ENCODE results near the gene ALX1.

ALX1 gene

DNA sequence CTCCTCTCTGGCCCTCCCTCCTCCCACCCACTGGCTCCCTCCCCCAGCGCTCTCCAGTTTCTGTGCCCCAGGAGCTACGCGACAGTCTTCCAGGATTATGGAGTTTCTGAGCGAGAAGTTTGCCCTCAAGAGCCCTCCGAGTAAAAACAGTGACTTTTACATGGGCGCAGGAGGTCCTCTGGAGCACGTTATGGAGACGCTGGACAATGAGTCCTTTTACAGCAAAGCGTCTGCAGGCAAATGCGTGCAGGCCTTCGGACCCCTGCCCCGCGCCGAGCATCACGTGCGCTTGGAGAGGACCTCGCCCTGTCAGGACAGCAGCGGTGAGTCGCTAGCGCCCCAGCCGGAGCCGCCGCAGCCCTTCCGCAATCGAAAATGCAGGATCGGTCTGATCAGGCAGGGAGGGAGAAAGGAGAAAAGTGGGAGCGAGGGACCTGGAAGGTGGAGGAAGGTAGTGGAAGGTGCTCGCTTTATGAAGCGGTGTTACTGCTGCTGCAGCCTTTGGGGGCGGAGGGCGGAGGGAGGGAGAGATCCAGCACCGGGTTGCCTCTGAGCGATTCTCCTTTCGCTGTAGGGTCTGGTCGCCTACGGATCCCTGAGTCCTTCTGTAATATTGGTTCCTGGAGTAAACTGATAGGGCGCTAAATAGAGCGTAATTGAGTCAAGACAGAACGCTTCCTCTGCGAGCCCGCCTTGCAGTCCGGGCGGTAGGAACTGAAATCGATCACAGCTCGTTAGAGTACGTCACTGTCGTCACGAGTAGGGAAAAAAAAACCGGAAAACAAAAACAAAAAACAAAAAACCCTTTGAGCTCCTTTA, at the start of gene ALX1:
TSS of gene ALX1 (plus strand) at position 56 of the 819 bp plus-strand sequence. CDS start at position 98, 42 bp downstream.
- Histone ChIP-seq H2AFZ (ENCODE audit: low read depth, low read length) (peak within 1 kb of the TSS; percentile 91), H3K27me3 (ENCODE audit: insufficient read depth, low read length) (peaks cover 26% of the 10 kb centered on the region), H3K4me3 (ENCODE audit: low read length) (peak within 1 kb of the TSS; percentile 73)

DNA sequence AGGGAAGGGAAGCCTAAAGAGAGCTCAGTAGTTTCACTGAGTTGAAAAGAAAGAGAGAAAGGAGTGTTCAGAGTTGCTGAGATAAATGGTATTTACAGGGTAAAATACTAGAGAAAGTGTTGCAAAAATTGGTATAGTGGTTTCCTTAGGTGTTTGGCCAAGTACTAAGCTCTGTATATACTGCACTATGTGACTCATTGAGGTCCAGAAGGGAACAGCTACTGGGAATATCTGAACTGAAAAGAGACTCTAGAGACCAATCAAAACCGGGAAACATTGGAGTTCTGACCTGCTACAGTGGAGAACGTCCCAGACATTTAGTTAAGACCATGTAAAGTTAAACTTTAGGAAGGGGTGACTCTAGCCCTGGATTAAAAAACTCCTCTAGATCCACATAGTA, 42.7 kb upstream of the ALX1 start:
- Histone ChIP-seq H3K27me3 (ENCODE audit: insufficient read depth, low read length) (no peaks in the 10 kb centered on the region), H3K36me3 (ENCODE audit: insufficient read depth, low read length) (no peaks in the 10 kb centered on the region), H2AFZ (ENCODE audit: low read depth, low read length) (no peak overlapping the region), H3K4me3 (ENCODE audit: low read length) (no peak overlapping the region), H3K9me3 (ENCODE audit: low read length) (no peaks in the 10 kb centered on the region), H3K4me1 (ENCODE audit: insufficient read depth, low read length) (no peaks in the 10 kb centered on the region)

More for the DNA sequence above, at the start of gene ALX1:
- peaks cover 6% of the 10 kb centered on the region for H3K4me1 ChIP-seq (ENCODE audit: insufficient read depth, low read length)
- no peaks in the 10 kb centered on the region for H3K36me3 ChIP-seq (ENCODE audit: insufficient read depth, low read length)
- H3K9me3 ChIP-seq (ENCODE audit: low read length): no peaks in the 10 kb centered on the region

DNA sequence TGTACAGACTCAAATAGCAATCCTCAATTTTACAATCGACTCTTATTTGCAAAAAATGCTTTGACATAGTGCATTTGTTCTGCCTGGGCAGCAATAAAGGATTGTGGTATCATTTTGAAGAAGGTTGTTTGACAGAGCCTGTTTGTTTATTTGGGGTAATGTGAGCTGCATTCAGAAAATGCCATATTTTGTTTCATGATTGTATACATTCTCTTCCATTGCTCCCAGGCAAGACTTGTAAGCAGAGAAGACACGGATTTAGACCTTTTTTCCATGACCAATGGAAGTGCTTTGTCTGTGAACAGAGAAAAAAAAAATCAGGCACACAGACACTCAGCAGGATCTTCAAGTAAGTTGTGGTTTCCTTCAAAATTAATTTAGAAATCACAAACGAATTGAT, 35.5 kb upstream of the ALX1 start:
- no peak overlapping the region for H2AFZ ChIP-seq (ENCODE audit: low read depth, low read length)
- no peaks in the 10 kb centered on the region for H3K4me1 ChIP-seq (ENCODE audit: insufficient read depth, low read length)
- H3K4me3 ChIP-seq (ENCODE audit: low read length): no peak overlapping the region
- no peaks in the 10 kb centered on the region for H3K9me3 ChIP-seq (ENCODE audit: low read length)
- no peaks in the 10 kb centered on the region for H3K36me3 ChIP-seq (ENCODE audit: insufficient read depth, low read length)
- no peaks in the 10 kb centered on the region for H3K27me3 ChIP-seq (ENCODE audit: insufficient read depth, low read length)

DNA sequence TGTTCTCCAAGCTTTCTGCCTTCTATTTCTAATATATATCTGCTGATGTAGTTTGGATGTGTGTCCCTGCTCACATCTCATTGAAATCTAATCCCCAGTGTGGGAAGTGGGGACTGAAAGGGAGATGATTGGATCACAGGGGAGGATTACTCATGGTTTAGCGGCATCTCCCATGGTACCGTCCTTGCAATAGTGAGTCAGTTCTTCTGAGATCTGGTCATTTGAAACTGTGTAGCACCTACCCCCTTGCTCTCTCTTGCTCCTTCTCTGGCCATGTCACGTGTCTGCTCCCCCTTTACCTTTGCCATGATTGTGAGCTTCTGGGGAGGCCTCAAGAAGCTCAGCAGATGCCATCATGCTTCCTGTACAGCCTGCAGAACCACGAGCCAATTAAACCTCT, 26.2 kb upstream of the ALX1 start:
- Histone ChIP-seq H3K27me3 (ENCODE audit: insufficient read depth, low read length) (no peaks in the 10 kb centered on the region), H3K4me3 (ENCODE audit: low read length) (no peak overlapping the region), H2AFZ (ENCODE audit: low read depth, low read length) (no peak overlapping the region), H3K4me1 (ENCODE audit: insufficient read depth, low read length) (no peaks in the 10 kb centered on the region), H3K36me3 (ENCODE audit: insufficient read depth, low read length) (no peaks in the 10 kb centered on the region), H3K9me3 (ENCODE audit: low read length) (no peaks in the 10 kb centered on the region)

DNA sequence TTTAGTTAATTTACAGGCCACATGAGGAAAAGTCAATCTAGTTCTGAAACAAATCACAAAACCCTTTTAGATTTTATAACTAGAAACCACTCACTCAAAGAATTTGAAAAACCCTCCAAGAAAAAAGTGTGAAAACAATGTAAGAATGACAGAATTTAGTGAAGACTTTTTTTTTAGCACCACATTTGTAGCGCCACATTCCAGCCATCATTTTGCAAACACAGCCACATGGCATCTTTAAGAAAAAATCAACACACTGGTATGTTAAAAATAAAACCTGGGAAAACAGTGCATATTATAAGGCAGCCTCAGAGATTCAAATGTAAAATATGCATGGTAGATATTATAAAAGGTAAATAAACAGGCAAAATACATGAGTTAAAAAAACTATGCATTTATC, 22.3 kb upstream of the ALX1 start:
- H3K27me3 ChIP-seq (ENCODE audit: insufficient read depth, low read length): no peaks in the 10 kb centered on the region
- no peak overlapping the region for H3K4me3 ChIP-seq (ENCODE audit: low read length)
- no peaks in the 10 kb centered on the region for H3K9me3 ChIP-seq (ENCODE audit: low read length)
- H3K4me1 ChIP-seq (ENCODE audit: insufficient read depth, low read length): no peaks in the 10 kb centered on the region
- H2AFZ ChIP-seq (ENCODE audit: low read depth, low read length): no peak overlapping the region
- no peaks in the 10 kb centered on the region for H3K36me3 ChIP-seq (ENCODE audit: insufficient read depth, low read length)

DNA sequence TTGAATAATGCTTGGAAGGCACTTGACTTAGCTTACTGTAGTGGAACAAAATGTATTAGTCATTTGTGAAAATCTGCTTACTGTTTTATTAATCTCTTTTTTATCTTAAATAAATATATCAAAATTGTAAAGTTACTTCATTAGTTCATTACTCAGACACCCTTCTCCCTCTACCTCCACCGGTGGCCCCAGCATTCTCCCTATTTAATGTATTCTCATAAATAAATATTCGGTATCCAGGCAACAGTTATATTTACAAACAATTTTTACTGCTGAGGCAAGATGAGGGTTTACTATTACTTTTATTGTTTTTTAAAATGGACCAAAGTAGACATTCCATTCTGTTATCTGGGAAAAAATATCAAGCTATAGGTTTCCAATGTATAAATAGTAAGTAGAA, 19.6 kb upstream of the ALX1 start:
- H3K27me3 ChIP-seq (ENCODE audit: insufficient read depth, low read length): no peaks in the 10 kb centered on the region
- no peaks in the 10 kb centered on the region for H3K36me3 ChIP-seq (ENCODE audit: insufficient read depth, low read length)
- no peaks in the 10 kb centered on the region for H3K9me3 ChIP-seq (ENCODE audit: low read length)
- H3K4me3 ChIP-seq (ENCODE audit: low read length): no peak overlapping the region
- H3K4me1 ChIP-seq (ENCODE audit: insufficient read depth, low read length): no peaks in the 10 kb centered on the region
- H2AFZ ChIP-seq (ENCODE audit: low read depth, low read length): no peak overlapping the region

DNA sequence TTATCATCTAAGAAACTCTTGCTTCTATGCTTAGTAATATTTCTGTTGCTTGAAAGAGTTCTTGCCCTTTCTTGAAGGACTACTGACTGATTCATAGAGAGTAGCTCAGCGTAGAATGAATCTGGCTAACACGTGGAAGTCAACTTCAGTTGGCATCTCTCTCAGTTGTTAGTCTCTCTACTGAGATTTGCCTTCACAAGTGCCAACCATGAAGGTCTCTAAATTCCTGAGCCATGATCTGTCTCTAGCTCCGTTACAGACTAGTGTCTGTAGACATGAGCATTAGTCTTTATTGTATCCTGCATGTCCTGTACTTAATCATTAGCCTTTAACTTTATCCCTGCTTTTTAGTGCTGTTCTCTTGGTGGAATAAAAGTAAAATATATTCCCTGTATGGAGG, 19.1 kb upstream of the ALX1 start:
- Histone ChIP-seq H3K27me3 (ENCODE audit: insufficient read depth, low read length) (no peaks in the 10 kb centered on the region), H3K36me3 (ENCODE audit: insufficient read depth, low read length) (no peaks in the 10 kb centered on the region), H2AFZ (ENCODE audit: low read depth, low read length) (no peak overlapping the region), H3K9me3 (ENCODE audit: low read length) (no peaks in the 10 kb centered on the region), H3K4me3 (ENCODE audit: low read length) (no peak overlapping the region), H3K4me1 (ENCODE audit: insufficient read depth, low read length) (no peaks in the 10 kb centered on the region)

DNA sequence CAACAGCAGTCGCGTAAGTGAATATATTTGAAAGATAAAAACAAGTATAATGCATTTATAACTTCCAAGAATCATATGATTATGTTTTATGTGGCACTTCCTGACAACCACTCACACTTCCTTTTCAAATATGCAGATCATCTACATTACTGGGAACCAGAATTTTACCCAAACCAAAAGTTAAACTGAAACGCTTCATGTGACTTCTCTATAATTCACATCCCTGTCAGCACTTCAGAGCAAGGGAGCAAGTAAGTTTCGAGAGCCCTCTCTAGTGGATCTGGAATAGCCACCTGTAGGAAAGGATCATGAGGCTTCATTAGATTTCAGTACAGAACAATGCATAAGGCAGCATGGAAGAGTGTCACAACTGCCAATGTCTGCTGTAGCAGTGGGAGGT, 13.7 kb upstream of the ALX1 start:
- H3K9me3 ChIP-seq (ENCODE audit: low read length): no peaks in the 10 kb centered on the region
- no peak overlapping the region for H2AFZ ChIP-seq (ENCODE audit: low read depth, low read length)
- no peak overlapping the region for H3K4me3 ChIP-seq (ENCODE audit: low read length)
- H3K4me1 ChIP-seq (ENCODE audit: insufficient read depth, low read length): no peaks in the 10 kb centered on the region
- no peaks in the 10 kb centered on the region for H3K36me3 ChIP-seq (ENCODE audit: insufficient read depth, low read length)
- no peaks in the 10 kb centered on the region for H3K27me3 ChIP-seq (ENCODE audit: insufficient read depth, low read length)

DNA sequence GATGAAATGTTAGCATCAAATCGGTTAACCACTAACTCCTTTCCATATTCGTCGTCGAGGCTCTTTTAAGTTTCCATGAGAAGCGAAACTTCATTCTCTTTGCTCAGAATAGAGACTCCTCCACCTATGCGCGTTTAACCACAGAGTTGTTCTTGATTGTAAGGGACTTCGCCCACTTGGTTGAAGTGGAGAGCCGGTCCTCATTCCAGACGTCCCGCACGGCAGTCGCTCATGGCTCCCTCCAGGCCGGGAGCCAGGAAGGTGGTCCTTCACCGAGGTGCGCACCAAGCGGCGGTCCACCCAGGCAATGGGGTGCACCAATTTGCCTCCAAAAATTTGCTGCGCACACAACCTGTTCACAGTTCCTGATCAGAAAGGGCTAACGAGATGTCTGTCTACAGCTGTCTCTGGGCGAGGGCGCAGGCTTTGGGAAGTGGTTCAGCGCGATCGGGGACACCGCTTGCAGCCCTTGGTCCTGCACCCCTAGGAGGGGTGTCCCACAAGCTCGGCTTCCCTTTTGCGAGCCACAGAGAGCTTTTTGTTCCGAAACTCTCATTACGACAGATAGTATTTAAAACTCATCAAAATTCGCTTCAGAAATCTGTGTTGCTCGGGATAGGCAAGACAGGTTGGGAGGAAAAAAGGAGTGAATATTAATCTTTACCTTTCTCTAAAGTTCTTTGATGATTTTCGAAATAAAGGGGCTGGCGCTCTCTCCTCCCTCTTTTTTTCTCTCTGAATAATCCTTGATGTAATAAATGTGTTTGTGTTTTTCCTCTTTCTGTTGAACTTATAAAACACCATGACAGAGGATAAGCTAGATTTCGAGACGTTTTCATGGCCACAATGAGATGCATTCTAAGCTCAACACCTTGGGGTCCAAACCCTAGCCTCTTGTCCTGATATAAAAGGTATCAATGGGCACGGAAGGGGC, 6.4 kb upstream of the ALX1 start:
- H3K4me1 ChIP-seq (ENCODE audit: insufficient read depth, low read length): no peaks in the 10 kb centered on the region
- no peaks in the 10 kb centered on the region for H3K9me3 ChIP-seq (ENCODE audit: low read length)
- H2AFZ ChIP-seq (ENCODE audit: low read depth, low read length): no peak overlapping the region
- no peaks in the 10 kb centered on the region for H3K36me3 ChIP-seq (ENCODE audit: insufficient read depth, low read length)
- no peak overlapping the region for H3K4me3 ChIP-seq (ENCODE audit: low read length)
- peaks cover 32% of the 10 kb centered on the region for H3K27me3 ChIP-seq (ENCODE audit: insufficient read depth, low read length)

DNA sequence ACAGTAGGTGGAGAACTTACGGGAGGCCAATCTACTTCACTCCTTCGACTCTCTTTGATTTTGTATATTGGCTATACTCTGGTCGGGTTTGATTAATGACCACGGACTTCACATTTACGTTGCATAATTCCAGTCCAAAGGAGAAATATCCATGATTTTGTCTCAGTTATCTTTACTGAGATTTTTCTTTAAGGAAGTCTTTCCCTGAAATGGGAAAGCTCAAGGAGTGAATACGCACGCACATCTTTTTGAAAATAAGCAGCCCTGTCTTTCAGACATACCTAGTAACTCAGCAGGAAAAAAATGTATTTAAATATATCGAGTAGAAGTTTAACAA, 5.7 kb upstream of the ALX1 start:
- Histone ChIP-seq H3K4me1 (ENCODE audit: insufficient read depth, low read length) (no peaks in the 10 kb centered on the region), H3K36me3 (ENCODE audit: insufficient read depth, low read length) (no peaks in the 10 kb centered on the region), H3K27me3 (ENCODE audit: insufficient read depth, low read length) (peaks cover 36% of the 10 kb centered on the region), H3K9me3 (ENCODE audit: low read length) (no peaks in the 10 kb centered on the region), H3K4me3 (ENCODE audit: low read length) (no peak overlapping the region), H2AFZ (ENCODE audit: low read depth, low read length) (no peak overlapping the region)

DNA sequence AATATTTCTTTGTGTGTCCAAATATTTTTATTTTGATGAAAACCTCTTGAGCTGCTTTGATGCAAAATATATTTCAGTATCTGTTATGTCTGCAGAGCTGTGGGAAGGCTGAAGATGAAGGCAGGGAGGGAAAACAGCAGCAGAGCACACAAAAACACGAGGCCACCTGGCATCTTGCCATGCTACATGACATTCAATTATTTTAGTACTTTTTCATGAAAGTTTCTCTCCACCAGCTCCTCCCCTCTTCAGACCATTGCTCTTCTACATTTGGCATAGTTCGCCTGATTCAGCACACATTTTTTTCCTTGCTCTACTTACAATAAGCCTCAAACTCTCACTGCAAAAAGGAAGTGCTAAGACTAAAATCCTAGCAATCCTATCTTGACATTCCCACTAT, 4.6 kb upstream of the ALX1 start:
- H3K36me3 ChIP-seq (ENCODE audit: insufficient read depth, low read length): no peaks in the 10 kb centered on the region
- H2AFZ ChIP-seq (ENCODE audit: low read depth, low read length): no peak overlapping the region
- H3K27me3 ChIP-seq (ENCODE audit: insufficient read depth, low read length): peaks cover 36% of the 10 kb centered on the region
- H3K9me3 ChIP-seq (ENCODE audit: low read length): no peaks in the 10 kb centered on the region
- no peak overlapping the region for H3K4me3 ChIP-seq (ENCODE audit: low read length)
- H3K4me1 ChIP-seq (ENCODE audit: insufficient read depth, low read length): no peaks in the 10 kb centered on the region

DNA sequence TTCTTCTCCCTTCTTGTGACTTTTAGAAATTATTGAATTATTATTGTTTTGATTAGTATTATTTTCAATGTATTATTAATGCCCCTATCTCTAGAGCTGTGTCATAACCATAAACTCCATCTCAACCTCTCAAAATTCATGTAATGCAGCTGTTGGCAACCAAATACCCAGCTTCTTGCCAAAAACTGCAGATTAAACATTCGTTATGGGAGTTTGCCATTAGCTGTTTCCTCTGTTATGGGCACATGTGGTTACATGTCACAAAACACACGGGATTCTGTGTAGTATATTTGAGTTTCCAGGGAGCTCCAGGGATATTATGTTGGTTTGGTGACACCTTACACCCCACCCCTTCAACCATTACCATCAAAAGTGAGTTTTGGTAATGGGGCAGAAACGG, 2.8 kb upstream of the ALX1 start:
- peaks cover 6% of the 10 kb centered on the region for H3K4me1 ChIP-seq (ENCODE audit: insufficient read depth, low read length)
- no peaks in the 10 kb centered on the region for H3K36me3 ChIP-seq (ENCODE audit: insufficient read depth, low read length)
- H2AFZ ChIP-seq (ENCODE audit: low read depth, low read length): no peak overlapping the region
- peaks cover 36% of the 10 kb centered on the region for H3K27me3 ChIP-seq (ENCODE audit: insufficient read depth, low read length)
- no peaks in the 10 kb centered on the region for H3K9me3 ChIP-seq (ENCODE audit: low read length)
- no peak overlapping the region for H3K4me3 ChIP-seq (ENCODE audit: low read length)

DNA sequence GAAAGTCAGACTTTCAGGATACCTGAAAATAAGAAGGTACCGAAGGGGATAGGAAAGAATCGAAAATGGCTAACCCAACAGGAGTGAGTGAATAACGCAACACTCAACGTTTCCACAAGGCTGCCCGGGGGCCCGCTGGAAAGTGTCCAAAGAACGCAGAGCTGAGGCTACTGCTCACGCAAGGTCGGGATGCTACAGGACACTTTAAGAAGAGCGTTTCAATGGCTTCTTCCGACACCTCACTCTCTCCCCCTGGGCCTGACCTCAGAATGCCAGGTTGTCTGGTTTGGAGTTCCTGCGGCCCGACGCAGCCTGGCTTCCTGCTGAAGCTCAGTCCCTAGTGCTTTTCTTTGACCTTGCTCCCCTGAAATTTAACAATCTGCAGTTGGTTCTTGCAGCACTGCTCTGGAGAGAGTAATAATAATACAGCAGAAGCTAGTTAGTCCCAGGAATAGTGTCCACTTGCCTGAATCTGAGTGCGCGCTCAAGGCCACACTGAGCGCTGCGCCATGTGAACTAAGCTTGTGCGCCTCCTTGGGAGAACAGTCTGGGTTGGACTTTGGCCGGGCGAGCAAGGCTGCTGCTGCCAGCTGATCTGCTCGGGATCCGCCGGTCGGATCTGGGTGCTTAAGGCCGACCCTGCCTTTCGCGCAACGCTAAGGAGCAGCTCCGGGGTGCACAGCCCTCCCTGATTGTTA, 2.0 kb upstream of the ALX1 start:
- no peaks in the 10 kb centered on the region for H3K9me3 ChIP-seq (ENCODE audit: low read length)
- no peak overlapping the region for H3K4me3 ChIP-seq (ENCODE audit: low read length)
- H2AFZ ChIP-seq (ENCODE audit: low read depth, low read length): no peak overlapping the region
- H3K27me3 ChIP-seq (ENCODE audit: insufficient read depth, low read length): peaks cover 31% of the 10 kb centered on the region
- H3K36me3 ChIP-seq (ENCODE audit: insufficient read depth, low read length): no peaks in the 10 kb centered on the region
- H3K4me1 ChIP-seq (ENCODE audit: insufficient read depth, low read length): peaks cover 6% of the 10 kb centered on the region
